Neural progenitor cell (in vitro differentiated cells): ENCODE measurements around the gene MED26. TPM values are rescaled to one million over a fixed set of nuclear protein-coding genes. Genes with fewer than 3 reads are reported as not detected.

ENCODE experiments used
- DNase-seq: peaks from one replicate; pipeline ENCODE4 v3.0.0-alpha.2; 2016; ENCODE audit warnings: low spot score
- H2AFZ ChIP-seq: fragments of 200-600 bp; sonication (generic); replicated peaks from 2 replicates; pipeline ENCODE4 v1.6.1; 2016; ENCODE audit warnings: antibody characterized with exemption
- H3F3A ChIP-seq: fragments of 200-600 bp; sonication (generic); 2 replicates; pipeline ENCODE4 v1.6.1; 2016; ENCODE audit warnings: antibody characterized with exemption, low read depth
- H3K27ac ChIP-seq: fragments of 200-600 bp; sonication (generic); 2 replicates; pipeline ENCODE4 v1.5.1; 2016; ENCODE audit warnings: mild to moderate bottlenecking
- H3K27me3 ChIP-seq: fragments of 200-600 bp; sonication (generic); 2 replicates; pipeline ENCODE4 v1.6.1; 2016; ENCODE audit warnings: mild to moderate bottlenecking, moderate library complexity
- H3K36me3 ChIP-seq: fragments of 200-600 bp; sonication (generic); 2 replicates; pipeline ENCODE4 v1.5.1; 2016
- H3K4me1 ChIP-seq: fragments of 200-600 bp; sonication (generic); 2 replicates; pipeline ENCODE4 v1.6.1; 2016; ENCODE audit warnings: mixed run types
- H3K4me2 ChIP-seq: fragments of 200-600 bp; sonication (generic); 2 replicates; pipeline ENCODE4 v1.6.1; 2016
- H3K4me3 ChIP-seq: fragments of 200-600 bp; sonication (generic); 2 replicates; pipeline ENCODE4 v1.5.1; 2016
- H3K79me2 ChIP-seq: fragments of 200-600 bp; sonication (generic); 2 replicates; pipeline ENCODE4 v1.6.1; 2016; ENCODE audit warnings: low read depth
- H3K9ac ChIP-seq: fragments of 200-600 bp; sonication (generic); 2 replicates; pipeline ENCODE4 v1.6.1; 2016
- H3K9me3 ChIP-seq: fragments of 200-600 bp; sonication (generic); 2 replicates; pipeline ENCODE4 v1.5.1; 2016; ENCODE audit warnings: low read depth
- H4K20me1 ChIP-seq: fragments of 200-600 bp; sonication (generic); 2 replicates; pipeline ENCODE4 v1.6.1; 2016; ENCODE audit warnings: low read depth
- H3K27ac Mint-ChIP-seq: 3 replicates; pipeline ENCODE4 v1.8.0; 2021; ENCODE audit warnings: mixed read lengths
- H3K27me3 Mint-ChIP-seq: 2 replicates; pipeline ENCODE4 v1.8.0; 2022; ENCODE audit warnings: low read depth, mild to moderate bottlenecking, inconsistent platforms, moderate library complexity, mixed read lengths; ENCODE audit not compliant: insufficient read depth
- H3K36me3 Mint-ChIP-seq: 3 replicates; pipeline ENCODE4 v1.8.0; 2021; ENCODE audit warnings: mixed read lengths
- H3K4me1 Mint-ChIP-seq: 3 replicates; pipeline ENCODE4 v1.8.0; 2021; ENCODE audit warnings: mixed read lengths
- H3K4me3 Mint-ChIP-seq: 3 replicates; pipeline ENCODE4 v1.8.0; 2021; ENCODE audit warnings: mild to moderate bottlenecking, moderate library complexity, mixed read lengths
- H3K9me3 Mint-ChIP-seq: 3 replicates; pipeline ENCODE4 v1.8.0; 2020; ENCODE audit warnings: mixed read lengths
- CTCF ChIP-seq: fragments of 200-600 bp; sonication (generic); IDR thresholded peaks from 2 replicates; pipeline ENCODE4 v1.5.1; 2017; ENCODE audit warnings: antibody characterized with exemption, mild to moderate bottlenecking
- EZH2 ChIP-seq: fragments of 200-600 bp; sonication (generic); IDR thresholded peaks from 2 replicates; pipeline ENCODE4 v1.6.1; 2017; ENCODE audit warnings: antibody characterized with exemption, mild to moderate bottlenecking, moderate library complexity
- EZH2phosphoT487 ChIP-seq: fragments of 200-600 bp; sonication (generic); IDR thresholded peaks from 2 replicates; pipeline ENCODE4 v1.6.1; 2017; ENCODE audit warnings: antibody characterized with exemption
- total RNA-seq: library from RNA; depleted of rRNA; stranded (reverse); fragments of >200 nt; gene quantifications from 2 replicates; pipeline ENCODE4 v1.2.3, GENCODE V29; 2015; ENCODE audit warnings: low replicate concordance

MED26 gene
- total RNA-seq, 1 donor from 2014 or later: 7.4 TPM

DNA sequence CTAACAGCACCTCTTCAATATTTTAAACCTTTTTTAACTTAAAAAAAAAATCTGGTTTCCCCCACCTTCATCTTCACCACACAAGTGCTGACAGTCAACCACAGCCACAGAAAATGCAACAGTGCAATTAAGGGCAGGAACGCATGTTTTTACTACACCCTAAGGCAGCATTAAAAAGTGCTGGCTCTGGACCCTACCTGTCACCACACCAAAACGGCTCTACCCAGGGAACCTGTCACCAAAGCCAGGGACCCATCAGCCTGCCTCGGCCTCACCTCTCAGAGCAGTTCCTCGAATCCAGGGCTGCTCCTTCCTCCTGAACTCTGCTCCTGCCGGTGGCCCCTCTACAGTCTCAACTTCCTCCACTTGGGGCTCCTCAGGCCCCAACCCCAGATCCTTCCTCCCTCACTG lies 33.3 kb downstream of the MED26 start:
- no peaks in the 10 kb centered on the region for H3K9me3 Mint-ChIP-seq
- peaks cover 2% of the 10 kb centered on the region for H3K27me3 Mint-ChIP-seq
- peaks cover 90% of the 10 kb centered on the region for H4K20me1 ChIP-seq
- no peak overlapping the region for H3K4me3 ChIP-seq
- no peak for DNase-seq
- H3K9ac ChIP-seq: no peak overlapping the region
- H3K9me3 ChIP-seq: no peaks in the 10 kb centered on the region
- H3K27ac ChIP-seq: no peak overlapping the region
- peaks cover 93% of the 10 kb centered on the region for H3K79me2 ChIP-seq
- H3K27ac Mint-ChIP-seq: no peak overlapping the region
- H3K4me2 ChIP-seq: no peak overlapping the region
- no peaks in the 10 kb centered on the region for H3K27me3 ChIP-seq
- no peak overlapping the region for H2AFZ ChIP-seq
- H3K4me1 ChIP-seq: no peaks in the 10 kb centered on the region
- no peaks in the 10 kb centered on the region for H3K36me3 ChIP-seq
- H3K36me3 Mint-ChIP-seq: peaks cover 3% of the 10 kb centered on the region
- peaks cover 27% of the 10 kb centered on the region for H3K4me1 Mint-ChIP-seq
- H3K4me3 Mint-ChIP-seq: no peak overlapping the region
- no peaks in the 10 kb centered on the region for H3F3A ChIP-seq
- TF ChIP-seq EZH2 (no peak), EZH2phosphoT487 (no peak), CTCF (no peak)

DNA sequence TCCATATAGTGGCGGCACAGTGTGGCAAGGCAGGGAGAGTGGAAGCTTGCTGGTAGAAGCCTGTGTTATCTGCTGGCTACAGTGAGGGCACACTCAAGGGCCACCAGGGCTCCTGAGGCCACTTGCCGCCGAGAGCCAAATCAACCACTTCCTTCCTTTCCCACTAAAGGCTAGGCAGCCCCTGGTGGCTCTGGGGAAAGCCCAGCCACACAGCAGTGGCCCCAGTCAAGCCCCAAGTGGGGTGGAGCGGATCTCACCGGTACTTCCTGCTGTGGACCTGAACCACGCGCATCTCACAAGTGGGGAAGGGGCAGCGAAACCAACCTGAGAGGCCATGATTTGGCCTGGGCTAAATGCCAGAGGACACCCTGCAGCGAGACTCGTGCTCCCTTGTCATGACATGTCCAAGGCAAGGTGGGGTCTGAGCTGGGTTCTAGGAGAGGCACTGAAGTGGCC lies 33.8 kb downstream of the MED26 start:
- DNase-seq: no peak
- no peak overlapping the region for H2AFZ ChIP-seq
- no peaks in the 10 kb centered on the region for H3K27me3 ChIP-seq
- TF ChIP-seq CTCF (no peak), EZH2phosphoT487 (no peak), EZH2 (no peak)
- H3K4me3 ChIP-seq: no peak overlapping the region
- no peaks in the 10 kb centered on the region for H3K36me3 ChIP-seq
- peaks cover 3% of the 10 kb centered on the region for H3K36me3 Mint-ChIP-seq
- no peaks in the 10 kb centered on the region for H3K9me3 Mint-ChIP-seq
- H3K79me2 ChIP-seq: peaks cover 93% of the 10 kb centered on the region
- no peaks in the 10 kb centered on the region for H3K9me3 ChIP-seq
- H3K4me3 Mint-ChIP-seq: no peak overlapping the region
- no peaks in the 10 kb centered on the region for H3F3A ChIP-seq
- peaks cover 90% of the 10 kb centered on the region for H4K20me1 ChIP-seq
- H3K27me3 Mint-ChIP-seq: peaks cover 2% of the 10 kb centered on the region
- no peak overlapping the region for H3K27ac ChIP-seq
- no peak overlapping the region for H3K9ac ChIP-seq
- H3K4me2 ChIP-seq: no peak overlapping the region
- H3K4me1 ChIP-seq: no peaks in the 10 kb centered on the region
- H3K27ac Mint-ChIP-seq: no peak overlapping the region
- H3K4me1 Mint-ChIP-seq: peaks cover 30% of the 10 kb centered on the region

DNA sequence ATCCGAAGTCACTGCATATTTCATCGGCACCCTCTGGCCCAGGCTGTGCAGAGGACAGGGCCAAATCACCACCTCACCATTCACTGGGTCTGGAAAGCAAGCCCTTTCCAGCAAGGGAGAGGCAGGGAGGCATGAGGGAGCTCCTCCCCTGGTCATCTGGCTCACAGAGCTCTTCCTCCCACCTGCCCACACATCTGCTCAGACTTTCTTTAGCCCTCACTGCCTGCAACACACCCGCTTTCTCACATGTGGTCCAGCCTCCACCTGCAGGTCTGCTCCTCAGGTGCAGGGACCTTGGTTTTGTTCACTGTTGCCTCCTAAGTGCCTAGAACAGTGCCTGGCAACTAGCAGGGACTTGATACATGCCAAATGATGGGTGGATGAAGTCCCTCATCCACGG lies 34.8 kb downstream of the MED26 start:
- DNase-seq: no peak
- no peak overlapping the region for H3K4me3 Mint-ChIP-seq
- H3K4me1 ChIP-seq: peaks cover 3% of the 10 kb centered on the region
- H3K27me3 Mint-ChIP-seq: peaks cover 2% of the 10 kb centered on the region
- peaks cover 37% of the 10 kb centered on the region for H3K4me1 Mint-ChIP-seq
- no peaks in the 10 kb centered on the region for H3K9me3 ChIP-seq
- no peaks in the 10 kb centered on the region for H3F3A ChIP-seq
- TF ChIP-seq CTCF: no peak
- TF ChIP-seq EZH2phosphoT487: no peak
- no peak for TF ChIP-seq EZH2
- H3K9ac ChIP-seq: no peak overlapping the region
- no peaks in the 10 kb centered on the region for H3K27me3 ChIP-seq
- H3K79me2 ChIP-seq: peaks cover 94% of the 10 kb centered on the region
- peak overlapping the region; percentile 95 for H3K27ac Mint-ChIP-seq
- no peaks in the 10 kb centered on the region for H3K36me3 ChIP-seq
- H3K9me3 Mint-ChIP-seq: no peaks in the 10 kb centered on the region
- no peak overlapping the region for H2AFZ ChIP-seq
- no peak overlapping the region for H3K27ac ChIP-seq
- peaks cover 3% of the 10 kb centered on the region for H3K36me3 Mint-ChIP-seq
- H3K4me2 ChIP-seq: no peak overlapping the region
- peaks cover 90% of the 10 kb centered on the region for H4K20me1 ChIP-seq
- no peak overlapping the region for H3K4me3 ChIP-seq
